ENCODE measurements around the gene EEF1B2. TPM values are rescaled to one million over a fixed set of nuclear protein-coding genes. Genes with fewer than 3 reads are reported as not detected.
"Not testable (repeated sequence)": the region's sequence is repeated elsewhere in the genome, so short reads cannot be mapped to it uniquely, and the experiment has no call there.

EEF1B2 gene
- total and polyA plus RNA-seq, 7 donors = 227 to 1,024 (median 646) TPM

- DNase-seq = no peak
- no peaks in the 10 kb centered on the region for H3K9me3 ChIP-seq
- WGBS, 2 donors = 97% methylated on average over 21 of the region's 21 CpGs
These were observed 43.4 kb upstream of the EEF1B2 start for GRCh38 chr2:206116278-206116677.

GRCh38 chr2:206122569-206122968 is 37.1 kb upstream of the EEF1B2 start:
- H3K27ac ChIP-seq; intact Hi-C loops (cut with DNase I); H3K4me1 ChIP-seq; H3K4me3 ChIP-seq; H3K9me3 ChIP-seq; DNase-seq; H3K27me3 ChIP-seq: not testable (repeated sequence)
- peaks cover 35 to 92% (median 54%) of the 10 kb centered on the region in 4 donors for H3K36me3 ChIP-seq
- 99% methylated on average over 3 of the region's 3 CpGs for WGBS, 2 donors

More at GRCh38 chr2:206116278-206116677, 43.4 kb upstream of the EEF1B2 start:
- H3K27ac ChIP-seq = no peak overlapping the region
- TF ChIP-seq EP300 (IDR thresholded peaks at IDR 0.05) (no peak), CTCF (IDR thresholded peaks at IDR 0.05) (no peak), POLR2AphosphoS5 (IDR thresholded peaks at IDR 0.05) (no peak), POLR2A (IDR thresholded peaks at IDR 0.05) (no peak)
- H3K4me1 ChIP-seq = no peaks in the 10 kb centered on the region
- H3K27me3 ChIP-seq = no peaks in the 10 kb centered on the region
- peaks cover 15 to 61% (median 21%) of the 10 kb centered on the region in 4 donors for H3K36me3 ChIP-seq
- H3K4me3 ChIP-seq = no peak overlapping the region
- intact Hi-C loops (cut with DNase I) = no loop called here

DNA sequence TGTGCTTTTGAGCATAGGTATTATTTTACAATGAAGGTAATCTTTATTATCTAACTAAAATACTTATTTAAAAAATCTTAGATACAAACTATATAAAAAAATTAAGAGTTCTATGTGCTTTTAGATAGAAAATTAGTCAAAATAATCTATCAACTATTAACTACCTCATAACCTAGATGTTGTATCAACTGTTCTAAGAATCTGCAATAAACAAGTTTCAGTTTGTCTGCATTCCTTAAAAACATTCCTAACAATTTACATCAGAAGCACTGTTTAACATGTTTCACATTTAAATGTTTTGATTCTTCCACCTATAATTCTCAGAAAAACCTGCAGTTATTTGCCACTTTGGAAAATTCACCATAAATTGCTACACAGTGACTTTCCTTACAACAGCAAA is 33.8 kb upstream of the EEF1B2 start:
- Histone ChIP-seq H3K27ac (no peak overlapping the region), H3K27me3 (no peaks in the 10 kb centered on the region), H3K4me1 (no peaks in the 10 kb centered on the region), H3K9me3 (no peaks in the 10 kb centered on the region), H3K4me3 (no peak overlapping the region), H3K36me3 (peaks cover 24 to 100% (median 68%) of the 10 kb centered on the region in 4 donors)
- TF ChIP-seq POLR2AphosphoS5 (IDR thresholded peaks at IDR 0.05) (no peak), CTCF (IDR thresholded peaks at IDR 0.05) (no peak), POLR2A (IDR thresholded peaks at IDR 0.05) (no peak), EP300 (IDR thresholded peaks at IDR 0.05) (no peak)
- intact Hi-C loops (cut with DNase I) = no loop called here
- DNase-seq = no peak

GRCh38 chr2:206127656-206128055 is 32.0 kb upstream of the EEF1B2 start:
- intact Hi-C loops (cut with DNase I) = no loop called here

GRCh38 chr2:206143451-206143850 is 16.2 kb upstream of the EEF1B2 start:
- no peaks in the 10 kb centered on the region for H3K27me3 ChIP-seq
- no peak for TF ChIP-seq POLR2AphosphoS5 (IDR thresholded peaks at IDR 0.05)
- no peak for TF ChIP-seq CTCF (IDR thresholded peaks at IDR 0.05)
- no peak for TF ChIP-seq POLR2A (IDR thresholded peaks at IDR 0.05)
- TF ChIP-seq EP300 (IDR thresholded peaks at IDR 0.05) = no peak
- WGBS, 2 donors = 97 to 98% methylated on average over 4 of the region's 4 CpGs
- no peaks in the 10 kb centered on the region for H3K9me3 ChIP-seq
- no peak overlapping the region for H3K4me3 ChIP-seq
- no peaks in the 10 kb centered on the region for H3K4me1 ChIP-seq
- H3K36me3 ChIP-seq = peaks cover 29 to 100% (median 73%) of the 10 kb centered on the region in 4 donors
- no peak for DNase-seq
- intact Hi-C loops (cut with DNase I) = no loop called here
- H3K27ac ChIP-seq = no peak overlapping the region

More at GRCh38 chr2:206127656-206128055, 32.0 kb upstream of the EEF1B2 start:
- H3K36me3 ChIP-seq = peaks cover 12 to 100% (median 61%) of the 10 kb centered on the region in 4 donors
- H3K27ac ChIP-seq = no peak overlapping the region
- no peaks in the 10 kb centered on the region for H3K27me3 ChIP-seq
- no peaks in the 10 kb centered on the region for H3K9me3 ChIP-seq
- no peak for DNase-seq
- H3K4me3 ChIP-seq = no peak overlapping the region
- no peaks in the 10 kb centered on the region for H3K4me1 ChIP-seq
- TF ChIP-seq CTCF (IDR thresholded peaks at IDR 0.05) = no peak
- no peak for TF ChIP-seq POLR2AphosphoS5 (IDR thresholded peaks at IDR 0.05)
- no peak for TF ChIP-seq POLR2A (IDR thresholded peaks at IDR 0.05)
- no peak for TF ChIP-seq EP300 (IDR thresholded peaks at IDR 0.05)

Measured in sigmoid colon (tissue), 7 donors.